Stomach (tissue), 9 donors: ENCODE results near the gene CNEP1R1. TPM values are rescaled to one million over a fixed set of nuclear protein-coding genes. Genes with fewer than 3 reads are reported as not detected.

Experiments
- DNase-seq, 2 donors: peaks; one replicate each; pipeline versions ENCODE4 v3.0.0 to v3.0.0-alpha.2; 2013 to 2019
- H3K27ac ChIP-seq, 5 donors: fragments of 200-600 bp in 4 of 5; sonication (generic) in 4 of 5; one replicate each; pipeline ENCODE4 v1.5.1; 2013 to 2019; ENCODE audit warnings: mild to moderate bottlenecking in 1 of 5, moderate library complexity in 1 of 5
- H3K27me3 ChIP-seq, 3 donors: fragments of 200-600 bp; sonication (generic); one replicate each; pipeline ENCODE4 v1.5.1; 2017 to 2019; ENCODE audit warnings: mixed run types in 1 of 3
- H3K36me3 ChIP-seq, 4 donors: fragments of 200-600 bp; sonication (generic); 1 replicate in 3 of 4; 2 replicates in 1 of 4; pipeline ENCODE4 v1.5.1; 2016 to 2019
- H3K4me1 ChIP-seq, 4 donors: fragments of 200-600 bp; sonication (generic); one replicate each; pipeline ENCODE4 v1.5.1; 2016 to 2019
- H3K4me3 ChIP-seq, 4 donors: fragments of 200-600 bp; sonication (generic) in 3 of 4; one replicate each; pipeline ENCODE4 v1.5.1; 2016 to 2019; ENCODE audit warnings: mild to moderate bottlenecking in 1 of 4
- H3K9me3 ChIP-seq, 4 donors: fragments of 200-600 bp; sonication (generic); one replicate each; pipeline ENCODE4 v1.5.1; 2016 to 2019
- EP300 ChIP-seq: sonication (generic); formaldehyde crosslinking; IDR thresholded peaks from one replicate; pipeline ENCODE4 v1.6.1; 2017; ENCODE audit warnings: antibody characterized with exemption
- POLR2A ChIP-seq, 4 donors: fragments of 450-650 bp; IDR thresholded peaks; one replicate each; pipeline ENCODE4 v1.6.1; 2016; ENCODE audit warnings: antibody characterized with exemption in 4 of 4, control low read depth in 2 of 4, mild to moderate bottlenecking in 1 of 4, moderate library complexity in 1 of 4
- POLR2AphosphoS5 ChIP-seq, 3 donors: sonication (generic); formaldehyde crosslinking; IDR thresholded peaks; one replicate each; pipeline ENCODE4 v1.6.1; 2016; ENCODE audit warnings: antibody characterized with exemption in 3 of 3
- WGBS, 5 donors: extraction: QIAGEN DNeasy Blood & Tissue Kit in 3 of 5; methylation state at CpG; one replicate each; pipeline versions ENCODE4 v1.1.5 to v1.1.7; 2013 to 2018; 5-methylcytosine and 5-hydroxymethylcytosine counted together
- intact Hi-C: fragments of 100-400 bp; cut with DNase I; formaldehyde crosslinking; loops from one replicate; pipeline ENCODE4 v1.15.1; 2023; ENCODE audit warnings: low total_unique reads
- polyA plus RNA-seq, 3 donors: library from polyadenylated mRNA; stranded (reverse); fragments of 200-250 nt; gene quantifications; one replicate each; pipeline ENCODE4 v1.2.3, GENCODE V29; 2013
- total RNA-seq, 5 donors: library from RNA; depleted of rRNA; stranded (reverse); fragments of >200 nt; gene quantifications; one replicate each; pipeline versions ENCODE4 v1.1.0 to v1.2.3, GENCODE V29; 2014 to 2016
- TF ChIP-seq, protein P1 (sequence below), 7 experiments: fragments of 450-650 bp in 4 of 7; fragments of 200-600 bp in 3 of 7; sonication (generic) in 3 of 7; IDR thresholded peaks; one replicate each; pipeline ENCODE4 v1.5.1; 2016 to 2019; ENCODE audit warnings: antibody characterized with exemption in 7 of 7, control low read depth in 2 of 7, mild to moderate bottlenecking in 1 of 7
- donor health status: healthy with polysubstance abuse.
- donor health status: Bipolar disorder and iron deficiency.
- donor health status: healthy.

The CNEP1R1 gene
- total and polyA plus RNA-seq, 8 donors = 4.8 to 36.8 (median 19.2) TPM; not detected in 1

DNA sequence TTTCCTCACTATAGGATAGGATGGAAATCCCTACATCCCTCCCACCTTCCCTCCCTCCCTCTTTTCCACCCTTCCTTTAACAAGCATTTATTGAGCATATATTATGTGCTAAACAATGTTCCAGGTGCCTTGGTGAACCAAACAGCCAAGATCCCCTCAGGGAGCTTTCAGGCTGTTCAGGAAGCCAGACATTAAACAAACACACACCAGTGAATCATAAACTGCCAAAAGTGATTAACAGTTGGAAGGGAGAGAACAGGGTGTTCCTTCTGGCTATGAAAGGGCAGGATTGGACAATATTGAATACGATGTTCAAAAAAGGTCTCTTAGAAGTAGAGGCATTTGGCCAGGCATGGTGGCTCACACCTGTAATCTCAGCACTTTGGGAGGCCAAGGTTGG, 22.8 kb upstream of the CNEP1R1 start:
- DNase-seq = no peak
- no peaks in the 10 kb centered on the region for H3K9me3 ChIP-seq
- TF ChIP-seq, protein P1, sequence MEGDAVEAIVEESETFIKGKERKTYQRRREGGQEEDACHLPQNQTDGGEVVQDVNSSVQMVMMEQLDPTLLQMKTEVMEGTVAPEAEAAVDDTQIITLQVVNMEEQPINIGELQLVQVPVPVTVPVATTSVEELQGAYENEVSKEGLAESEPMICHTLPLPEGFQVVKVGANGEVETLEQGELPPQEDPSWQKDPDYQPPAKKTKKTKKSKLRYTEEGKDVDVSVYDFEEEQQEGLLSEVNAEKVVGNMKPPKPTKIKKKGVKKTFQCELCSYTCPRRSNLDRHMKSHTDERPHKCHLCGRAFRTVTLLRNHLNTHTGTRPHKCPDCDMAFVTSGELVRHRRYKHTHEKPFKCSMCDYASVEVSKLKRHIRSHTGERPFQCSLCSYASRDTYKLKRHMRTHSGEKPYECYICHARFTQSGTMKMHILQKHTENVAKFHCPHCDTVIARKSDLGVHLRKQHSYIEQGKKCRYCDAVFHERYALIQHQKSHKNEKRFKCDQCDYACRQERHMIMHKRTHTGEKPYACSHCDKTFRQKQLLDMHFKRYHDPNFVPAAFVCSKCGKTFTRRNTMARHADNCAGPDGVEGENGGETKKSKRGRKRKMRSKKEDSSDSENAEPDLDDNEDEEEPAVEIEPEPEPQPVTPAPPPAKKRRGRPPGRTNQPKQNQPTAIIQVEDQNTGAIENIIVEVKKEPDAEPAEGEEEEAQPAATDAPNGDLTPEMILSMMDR (IDR thresholded peaks at IDR 0.05) = no peak
- TF ChIP-seq POLR2AphosphoS5 (IDR thresholded peaks at IDR 0.05) (no peak), EP300 (no peak), POLR2A (IDR thresholded peaks at IDR 0.05) (no peak)
- H3K27me3 ChIP-seq = no peaks in the 10 kb centered on the region
- H3K4me3 ChIP-seq = no peak overlapping the region
- intact Hi-C loops = no loop called here
- no peaks in the 10 kb centered on the region for H3K36me3 ChIP-seq
- H3K4me1 ChIP-seq = no peaks in the 10 kb centered on the region
- WGBS, 5 donors = 68 to 73% (median 70%) methylated on average over 1 of the region's 1 CpG
- H3K27ac ChIP-seq = no peak overlapping the region

DNA sequence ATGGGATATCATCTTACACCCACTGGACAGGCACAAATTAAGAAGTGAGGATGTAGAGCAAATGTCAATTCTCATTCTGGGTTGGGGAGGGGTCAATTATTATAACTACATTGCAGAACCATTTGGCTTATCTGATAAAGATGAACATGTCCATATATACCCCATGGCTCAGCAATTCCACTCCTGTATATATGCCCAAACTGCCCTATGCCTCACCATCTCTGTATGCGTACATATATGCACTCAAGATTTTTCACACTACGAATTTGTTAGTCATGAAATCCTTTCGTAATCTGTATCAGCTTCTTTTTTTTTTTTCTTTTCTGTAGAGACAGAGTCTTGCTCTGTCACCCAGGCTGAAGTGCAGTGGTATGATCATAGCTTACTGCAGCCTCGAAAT, 20.8 kb upstream of the CNEP1R1 start:
- Histone ChIP-seq H3K4me1 (no peaks in the 10 kb centered on the region), H3K4me3 (no peak overlapping the region), H3K9me3 (no peaks in the 10 kb centered on the region), H3K36me3 (no peaks in the 10 kb centered on the region), H3K27ac (no peak overlapping the region), H3K27me3 (no peaks in the 10 kb centered on the region)
- TF ChIP-seq, protein P1 (IDR thresholded peaks at IDR 0.05) = no peak
- TF ChIP-seq POLR2AphosphoS5 (IDR thresholded peaks at IDR 0.05) (no peak), EP300 (no peak), POLR2A (IDR thresholded peaks at IDR 0.05) (no peak)
- WGBS, 5 donors = 79 to 91% (median 85%) methylated on average over 4 of the region's 4 CpGs
- no peak for DNase-seq
- intact Hi-C loops = no loop called here

- WGBS, 5 donors = 83 to 90% (median 85%) methylated on average over 2 of the region's 2 CpGs
- intact Hi-C loops = no loop called here
- Histone ChIP-seq H3K4me3 (no peak overlapping the region), H3K4me1 (no peaks in the 10 kb centered on the region), H3K27me3 (no peaks in the 10 kb centered on the region), H3K27ac (no peak overlapping the region), H3K9me3 (no peaks in the 10 kb centered on the region), H3K36me3 (no peaks in the 10 kb centered on the region)
- DNase-seq = no peak
- TF ChIP-seq EP300 (no peak), POLR2A (IDR thresholded peaks at IDR 0.05) (no peak), POLR2AphosphoS5 (IDR thresholded peaks at IDR 0.05) (no peak)
- TF ChIP-seq, protein P1 (IDR thresholded peaks at IDR 0.05) = no peak
Observed at GRCh38 chr16:50006964-50007363, 18.1 kb upstream of the CNEP1R1 start.

DNA sequence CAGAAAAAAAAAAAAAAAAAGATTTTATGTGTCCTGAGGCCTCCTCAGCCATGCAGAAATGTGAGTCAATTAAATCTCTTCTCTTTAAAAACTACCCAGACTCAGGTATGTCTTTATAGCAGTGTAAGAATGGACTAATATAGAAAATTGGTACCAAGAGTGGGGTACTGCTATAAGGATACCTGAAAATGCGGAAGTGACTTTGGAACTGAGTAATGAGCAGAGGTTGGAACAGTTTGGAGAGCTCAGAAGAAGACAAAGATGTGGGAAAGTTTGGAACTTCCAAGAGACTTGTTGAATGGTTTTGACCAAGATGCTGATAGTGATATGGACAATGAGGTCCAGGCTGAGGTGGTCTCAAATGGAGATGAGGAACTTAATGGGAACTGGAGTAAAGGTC, 17.3 kb upstream of the CNEP1R1 start:
- 91 to 100% (median 97%) methylated on average over 1 of the region's 1 CpG for WGBS, 5 donors
- Histone ChIP-seq H3K9me3 (no peaks in the 10 kb centered on the region), H3K4me1 (no peaks in the 10 kb centered on the region), H3K36me3 (no peaks in the 10 kb centered on the region), H3K27ac (no peak overlapping the region), H3K4me3 (no peak overlapping the region), H3K27me3 (no peaks in the 10 kb centered on the region)
- intact Hi-C loops = no loop called here
- TF ChIP-seq POLR2A (IDR thresholded peaks at IDR 0.05) (no peak), EP300 (no peak), POLR2AphosphoS5 (IDR thresholded peaks at IDR 0.05) (no peak)
- TF ChIP-seq, protein P1 (IDR thresholded peaks at IDR 0.05) = no peak
- no peak for DNase-seq
